ENCODE data around the gene NRDE2. TPM values are rescaled to one million over a fixed set of nuclear protein-coding genes. Genes with fewer than 3 reads are reported as not detected.

The NRDE2 gene
- total RNA-seq, 4 donors from 2014 or later, result 7.5 to 18.3 (median 10.2) TPM

DNA sequence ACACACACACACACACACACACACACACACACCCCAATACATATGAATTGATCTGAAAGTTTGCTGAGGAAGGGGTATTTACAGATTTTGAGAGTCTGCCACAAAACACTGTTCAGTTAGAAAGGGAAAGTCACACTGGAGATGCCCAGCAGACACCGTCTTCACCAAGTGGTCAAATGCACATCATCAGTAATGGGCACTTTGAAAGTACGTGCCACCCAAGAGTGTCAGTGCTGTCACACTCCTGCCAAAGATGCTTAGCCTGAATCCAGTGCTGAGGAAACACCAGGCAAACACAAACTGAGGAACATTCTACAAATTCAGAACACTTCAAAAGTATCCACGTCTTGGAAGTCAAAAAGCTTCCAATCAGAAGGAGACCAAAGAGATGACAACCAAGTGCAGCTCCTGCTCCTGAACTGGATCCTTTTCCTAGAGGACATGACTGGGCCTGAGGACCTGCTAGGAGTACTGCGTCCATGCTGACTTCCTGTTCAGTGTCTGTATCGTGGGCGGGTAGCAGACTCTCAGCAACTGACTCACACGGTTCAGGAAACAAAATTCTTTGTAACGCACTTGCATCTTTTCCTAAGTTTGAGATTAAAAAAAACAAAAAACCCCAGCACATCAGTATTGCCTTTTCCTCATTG is 56.8 kb downstream of the NRDE2 start:
- DNase-seq (ENCODE audit: low spot score in 2 of 2), result peak in 1 of 2 donors; percentile 66
- 53% methylated on average over 8 of the region's 8 CpGs for WGBS, 2 donors
- H3K4me3 ChIP-seq (ENCODE audit: low read depth, poor library complexity, severe bottlenecking), result no peak overlapping the region
- intact Hi-C loops (cut with DNase I; ENCODE audit: low total_unique reads), result no loop called here
- TF ChIP-seq, protein P1, sequence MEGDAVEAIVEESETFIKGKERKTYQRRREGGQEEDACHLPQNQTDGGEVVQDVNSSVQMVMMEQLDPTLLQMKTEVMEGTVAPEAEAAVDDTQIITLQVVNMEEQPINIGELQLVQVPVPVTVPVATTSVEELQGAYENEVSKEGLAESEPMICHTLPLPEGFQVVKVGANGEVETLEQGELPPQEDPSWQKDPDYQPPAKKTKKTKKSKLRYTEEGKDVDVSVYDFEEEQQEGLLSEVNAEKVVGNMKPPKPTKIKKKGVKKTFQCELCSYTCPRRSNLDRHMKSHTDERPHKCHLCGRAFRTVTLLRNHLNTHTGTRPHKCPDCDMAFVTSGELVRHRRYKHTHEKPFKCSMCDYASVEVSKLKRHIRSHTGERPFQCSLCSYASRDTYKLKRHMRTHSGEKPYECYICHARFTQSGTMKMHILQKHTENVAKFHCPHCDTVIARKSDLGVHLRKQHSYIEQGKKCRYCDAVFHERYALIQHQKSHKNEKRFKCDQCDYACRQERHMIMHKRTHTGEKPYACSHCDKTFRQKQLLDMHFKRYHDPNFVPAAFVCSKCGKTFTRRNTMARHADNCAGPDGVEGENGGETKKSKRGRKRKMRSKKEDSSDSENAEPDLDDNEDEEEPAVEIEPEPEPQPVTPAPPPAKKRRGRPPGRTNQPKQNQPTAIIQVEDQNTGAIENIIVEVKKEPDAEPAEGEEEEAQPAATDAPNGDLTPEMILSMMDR (IDR thresholded peaks at IDR 0.05), result no peak
- TF ChIP-seq POLR2A (IDR thresholded peaks at IDR 0.05), result no peak

DNA sequence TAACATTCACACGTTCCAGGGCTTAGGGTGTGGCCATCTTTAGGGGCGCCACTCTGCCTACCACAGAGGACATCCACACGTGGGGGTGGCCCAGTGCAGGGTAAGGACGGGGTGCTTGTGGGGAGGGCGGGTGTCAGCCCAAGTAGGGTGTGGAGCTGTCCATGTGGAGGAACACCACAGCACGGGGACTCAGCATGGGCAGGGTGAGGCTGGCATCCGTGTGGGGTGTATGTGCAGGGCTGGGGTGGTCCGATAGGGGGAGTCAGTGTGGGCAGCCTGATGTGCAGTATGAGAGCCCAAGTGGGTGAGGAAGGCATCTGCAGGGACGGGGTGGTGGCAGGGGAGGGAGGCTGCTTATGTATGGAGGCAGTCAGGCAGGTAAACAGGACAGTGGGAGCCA is 57.7 kb downstream of the NRDE2 start:
- no peak overlapping the region for H3K4me3 ChIP-seq (ENCODE audit: low read depth, poor library complexity, severe bottlenecking)
- 49 to 54% methylated on average over 9 of the region's 9 CpGs for WGBS, 2 donors
- no peak for TF ChIP-seq POLR2A (IDR thresholded peaks at IDR 0.05)
- TF ChIP-seq, protein P1 (IDR thresholded peaks at IDR 0.05), result no peak
- intact Hi-C loops (cut with DNase I; ENCODE audit: low total_unique reads), result no loop called here
- peak in 1 of 2 donors; percentile 81 for DNase-seq (ENCODE audit: low spot score in 2 of 2)

DNA sequence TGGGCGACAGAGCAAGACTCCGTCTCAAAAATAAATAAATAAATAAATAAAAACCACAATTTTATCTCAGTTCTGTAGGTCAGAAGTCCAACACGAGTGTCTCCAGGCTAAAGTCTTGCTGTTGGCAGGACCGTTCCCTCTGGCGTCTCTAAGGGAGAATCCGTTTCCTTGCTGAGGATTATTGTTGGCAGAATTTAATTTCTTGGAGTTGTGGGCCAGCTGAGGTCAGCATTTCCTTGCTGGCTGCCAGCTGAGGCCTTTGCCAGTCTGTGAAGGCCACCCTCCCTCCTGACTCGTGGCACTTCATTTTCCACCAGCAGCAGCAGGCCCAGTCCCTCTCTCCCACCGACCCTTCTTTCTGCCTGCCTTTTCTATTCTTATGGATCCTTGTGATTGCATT is 58.2 kb downstream of the NRDE2 start:
- intact Hi-C loops (cut with DNase I; ENCODE audit: low total_unique reads), result no loop called here
- DNase-seq (ENCODE audit: low spot score in 2 of 2), result no peak
- no peak overlapping the region for H3K4me3 ChIP-seq (ENCODE audit: low read depth, poor library complexity, severe bottlenecking)
- TF ChIP-seq, protein P1 (IDR thresholded peaks at IDR 0.05), result no peak
- no peak for TF ChIP-seq POLR2A (IDR thresholded peaks at IDR 0.05)
- 47 to 56% methylated on average over 8 of the region's 8 CpGs for WGBS, 2 donors

DNA sequence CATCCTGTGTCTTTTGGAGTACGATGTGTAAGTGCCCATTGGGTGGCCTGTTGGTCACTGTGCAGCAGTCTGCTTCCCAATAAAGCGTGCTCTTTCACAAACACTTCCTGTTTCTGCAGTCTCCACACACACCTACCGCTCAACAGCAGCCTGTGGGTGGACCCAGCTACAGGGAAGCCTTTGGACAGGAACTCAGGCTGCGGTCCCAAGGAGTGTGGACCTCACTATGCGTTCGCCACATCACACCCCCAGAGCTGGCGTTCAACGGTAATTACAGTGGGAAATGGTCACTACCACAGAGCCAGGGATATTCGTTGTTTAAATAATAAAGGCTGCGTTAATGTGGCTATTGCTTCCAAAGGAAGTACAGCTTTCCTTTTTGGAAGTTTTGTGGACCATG is 59.2 kb downstream of the NRDE2 start:
- no peak for TF ChIP-seq POLR2A (IDR thresholded peaks at IDR 0.05)
- TF ChIP-seq, protein P1 (IDR thresholded peaks at IDR 0.05), result no peak
- H3K4me3 ChIP-seq (ENCODE audit: low read depth, poor library complexity, severe bottlenecking), result no peak overlapping the region
- intact Hi-C loops (cut with DNase I; ENCODE audit: low total_unique reads), result no loop called here
- DNase-seq (ENCODE audit: low spot score in 2 of 2), result peak in 1 of 2 donors; percentile 79
- 77 to 80% methylated on average over 10 of the region's 10 CpGs for WGBS, 2 donors

DNA sequence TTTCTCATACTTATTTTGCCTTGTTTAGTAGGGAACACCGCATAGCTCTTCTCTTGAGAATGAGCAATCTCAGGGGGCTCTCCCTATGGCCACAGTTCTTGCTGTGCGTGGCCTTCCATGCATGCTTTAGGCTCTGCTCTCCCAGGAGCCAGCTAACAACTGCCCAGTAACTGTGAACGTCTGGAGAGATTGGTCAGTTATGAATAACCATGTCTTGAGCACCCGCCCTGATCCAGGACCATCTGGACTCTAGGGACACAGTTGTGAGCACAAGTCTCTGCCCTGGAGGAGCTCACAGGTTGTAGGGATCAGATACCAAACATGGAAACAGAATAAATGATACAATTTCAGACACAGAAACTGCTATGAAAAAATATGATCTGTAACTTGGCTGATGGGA is 63.3 kb downstream of the NRDE2 start:
- no peak overlapping the region for H3K4me3 ChIP-seq (ENCODE audit: low read depth, poor library complexity, severe bottlenecking)
- 90 to 91% methylated on average over 4 of the region's 4 CpGs for WGBS, 2 donors
- intact Hi-C loops (cut with DNase I; ENCODE audit: low total_unique reads), result no loop called here
- no peak for TF ChIP-seq POLR2A (IDR thresholded peaks at IDR 0.05)
- TF ChIP-seq, protein P1 (IDR thresholded peaks at IDR 0.05), result no peak
- no peak for DNase-seq (ENCODE audit: low spot score in 2 of 2)
